CMK (cell line): Measurements from ENCODE around the gene KCNJ10.

Source experiments
- DNase-seq: peaks from one replicate; pipeline ENCODE4 v3.0.0-alpha.2; 2010; ENCODE audit warnings: low read depth

Gene KCNJ10

DNA sequence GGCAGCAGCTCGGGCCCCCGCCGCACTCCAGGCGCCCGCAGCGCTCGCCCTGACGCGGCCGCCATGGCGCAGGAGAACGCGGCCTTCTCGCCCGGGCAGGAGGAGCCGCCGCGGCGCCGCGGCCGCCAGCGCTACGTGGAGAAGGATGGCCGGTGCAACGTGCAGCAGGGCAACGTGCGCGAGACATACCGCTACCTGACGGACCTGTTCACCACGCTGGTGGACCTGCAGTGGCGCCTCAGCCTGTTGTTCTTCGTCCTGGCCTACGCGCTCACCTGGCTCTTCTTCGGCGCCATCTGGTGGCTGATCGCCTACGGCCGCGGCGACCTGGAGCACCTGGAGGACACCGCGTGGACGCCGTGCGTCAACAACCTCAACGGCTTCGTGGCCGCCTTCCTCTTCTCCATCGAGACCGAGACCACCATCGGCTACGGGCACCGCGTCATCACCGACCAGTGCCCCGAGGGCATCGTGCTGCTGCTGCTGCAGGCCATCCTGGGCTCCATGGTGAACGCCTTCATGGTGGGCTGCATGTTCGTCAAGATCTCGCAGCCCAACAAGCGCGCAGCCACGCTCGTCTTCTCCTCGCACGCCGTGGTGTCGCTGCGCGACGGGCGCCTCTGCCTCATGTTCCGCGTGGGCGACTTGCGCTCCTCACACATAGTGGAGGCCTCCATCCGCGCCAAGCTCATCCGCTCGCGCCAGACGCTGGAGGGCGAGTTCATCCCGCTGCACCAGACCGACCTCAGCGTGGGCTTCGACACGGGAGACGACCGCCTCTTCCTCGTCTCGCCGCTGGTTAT lies 14.2 kb upstream of the KCNJ10 start:
- no peak for DNase-seq

DNA sequence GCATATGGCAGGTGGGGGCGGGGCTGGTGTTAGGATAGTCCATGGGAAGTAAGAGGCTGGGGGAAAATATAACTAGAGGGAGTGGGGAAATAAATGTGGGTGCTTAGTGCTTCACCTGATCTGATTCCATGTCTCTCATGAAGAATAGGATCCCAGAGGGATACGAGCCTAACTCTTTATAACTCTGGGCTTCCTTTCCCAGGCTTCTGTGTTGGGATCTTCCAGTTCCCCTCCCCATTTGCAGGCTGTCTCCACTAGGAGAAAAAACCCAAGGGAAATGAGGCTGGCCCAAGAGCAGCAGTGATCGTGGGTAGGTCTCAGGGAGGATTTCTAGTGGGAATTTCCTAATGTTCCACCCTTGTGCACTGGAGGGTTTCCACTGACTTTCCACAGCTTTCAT lies 13.0 kb upstream of the KCNJ10 start:
- no peak for DNase-seq

GRCh38 chr1:160082487-160082886 lies 12.5 kb upstream of the KCNJ10 start:
- DNase-seq = no peak

DNA sequence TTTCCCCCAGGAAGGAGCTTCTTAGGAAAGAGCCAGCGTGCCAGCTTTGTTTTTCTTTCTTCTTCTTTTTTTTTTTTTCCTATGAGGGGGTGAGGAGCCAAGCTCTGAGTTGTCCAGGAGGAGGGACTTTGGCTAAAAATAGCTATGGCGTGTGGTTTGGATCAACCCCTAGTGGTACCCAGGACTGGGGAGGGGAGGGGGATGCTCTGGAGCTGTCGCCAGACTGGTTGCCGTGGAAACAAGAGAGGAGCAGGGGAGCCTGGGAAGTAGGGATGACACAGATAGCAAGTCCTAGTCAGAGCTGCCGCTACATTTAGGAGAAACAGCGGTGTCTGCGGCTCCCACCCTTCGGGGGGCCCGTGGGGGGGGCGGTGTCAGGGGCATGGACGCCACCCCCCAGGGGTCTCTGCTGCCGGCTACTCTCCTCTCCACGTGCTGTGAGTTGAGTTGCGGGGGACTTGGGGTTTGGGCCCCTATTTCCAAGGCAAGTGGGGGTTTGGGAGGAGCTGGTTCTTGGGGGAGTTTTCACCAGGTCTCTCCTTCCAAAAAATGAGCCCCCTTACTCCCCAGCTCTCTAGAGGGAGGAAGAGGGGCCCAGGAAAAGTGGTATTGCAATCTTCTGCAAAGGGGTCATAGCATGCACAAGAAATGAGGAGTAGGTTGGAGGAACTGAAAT lies 11.4 kb upstream of the KCNJ10 start, which contains the start of gene KCNJ9:
Gene KCNJ9 (plus strand): TSS at position 278 of the 676 bp plus-strand sequence. CDS start 2,493 bp downstream, outside the sequence.
- DNase-seq = no peak

- DNase-seq = no peak
Observed at GRCh38 chr1:160080381-160081100, 10.6 kb upstream of the KCNJ10 start.

GRCh38 chr1:160079448-160079847 lies 9.5 kb upstream of the KCNJ10 start:
- no peak for DNase-seq

GRCh38 chr1:160078512-160079195 lies 8.7 kb upstream of the KCNJ10 start:
- no peak for DNase-seq

- DNase-seq = no peak
Observed at GRCh38 chr1:160077486-160077885, 7.5 kb upstream of the KCNJ10 start.

DNA sequence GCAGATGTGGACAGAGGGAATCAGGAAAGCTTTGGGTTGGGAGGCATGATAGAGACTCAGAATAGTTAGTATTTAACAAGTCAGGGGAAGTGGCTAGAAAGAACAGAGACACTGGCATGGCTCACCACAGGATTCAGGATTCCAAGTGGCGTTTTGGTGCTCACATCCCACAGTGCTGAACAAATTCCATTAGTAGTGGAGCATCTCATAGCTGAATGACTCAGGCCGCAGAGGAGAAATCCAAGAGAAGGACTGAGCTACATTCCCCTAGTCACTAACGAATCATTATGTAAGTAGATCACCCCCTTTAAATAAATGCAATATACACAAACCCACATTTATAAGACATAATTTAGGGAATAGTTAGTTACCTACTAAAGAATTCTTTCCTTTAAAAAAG lies 6.3 kb upstream of the KCNJ10 start:
- no peak for DNase-seq

DNA sequence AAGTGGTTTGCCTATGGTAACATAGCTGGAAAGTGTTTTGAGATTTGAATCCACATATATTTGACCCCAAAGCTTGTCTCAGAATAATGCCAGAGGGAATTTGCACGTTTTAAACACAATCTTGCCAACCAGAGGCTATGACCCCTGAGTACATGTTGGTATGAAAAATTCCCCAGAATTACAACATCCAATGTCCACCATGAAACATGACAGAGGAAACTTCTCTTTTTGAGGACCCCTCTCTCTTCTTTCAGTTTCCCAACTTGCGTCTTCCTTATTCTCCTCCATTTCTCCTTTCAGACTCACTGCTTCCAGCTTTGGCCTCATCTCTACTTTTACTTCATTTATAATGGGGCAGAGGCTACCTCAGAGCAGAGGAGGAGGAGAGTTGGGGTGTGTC lies 5.9 kb upstream of the KCNJ10 start:
- no peak for DNase-seq

DNA sequence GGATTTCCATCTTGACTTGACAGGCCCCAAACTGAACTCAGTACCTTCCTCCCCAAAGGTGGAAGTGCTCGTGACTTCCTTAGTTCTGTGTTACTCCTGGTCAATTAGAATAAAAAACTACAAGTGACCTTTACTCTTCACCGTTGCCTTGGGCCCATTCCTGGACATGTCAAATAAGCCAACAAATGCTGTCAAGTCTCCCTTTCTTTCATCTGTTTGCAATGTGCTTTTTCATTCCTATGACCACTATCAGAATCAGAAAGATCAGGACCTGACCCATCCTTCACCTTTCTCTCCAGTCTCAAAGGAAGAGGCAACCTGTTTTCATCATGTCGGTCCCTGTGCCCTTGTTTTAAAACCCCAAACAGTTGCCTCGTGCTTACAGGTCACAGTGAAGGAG lies 4.9 kb upstream of the KCNJ10 start:
- no peak for DNase-seq

- no peak for DNase-seq
Observed at GRCh38 chr1:160071289-160071688, 1.3 kb upstream of the KCNJ10 start.

DNA sequence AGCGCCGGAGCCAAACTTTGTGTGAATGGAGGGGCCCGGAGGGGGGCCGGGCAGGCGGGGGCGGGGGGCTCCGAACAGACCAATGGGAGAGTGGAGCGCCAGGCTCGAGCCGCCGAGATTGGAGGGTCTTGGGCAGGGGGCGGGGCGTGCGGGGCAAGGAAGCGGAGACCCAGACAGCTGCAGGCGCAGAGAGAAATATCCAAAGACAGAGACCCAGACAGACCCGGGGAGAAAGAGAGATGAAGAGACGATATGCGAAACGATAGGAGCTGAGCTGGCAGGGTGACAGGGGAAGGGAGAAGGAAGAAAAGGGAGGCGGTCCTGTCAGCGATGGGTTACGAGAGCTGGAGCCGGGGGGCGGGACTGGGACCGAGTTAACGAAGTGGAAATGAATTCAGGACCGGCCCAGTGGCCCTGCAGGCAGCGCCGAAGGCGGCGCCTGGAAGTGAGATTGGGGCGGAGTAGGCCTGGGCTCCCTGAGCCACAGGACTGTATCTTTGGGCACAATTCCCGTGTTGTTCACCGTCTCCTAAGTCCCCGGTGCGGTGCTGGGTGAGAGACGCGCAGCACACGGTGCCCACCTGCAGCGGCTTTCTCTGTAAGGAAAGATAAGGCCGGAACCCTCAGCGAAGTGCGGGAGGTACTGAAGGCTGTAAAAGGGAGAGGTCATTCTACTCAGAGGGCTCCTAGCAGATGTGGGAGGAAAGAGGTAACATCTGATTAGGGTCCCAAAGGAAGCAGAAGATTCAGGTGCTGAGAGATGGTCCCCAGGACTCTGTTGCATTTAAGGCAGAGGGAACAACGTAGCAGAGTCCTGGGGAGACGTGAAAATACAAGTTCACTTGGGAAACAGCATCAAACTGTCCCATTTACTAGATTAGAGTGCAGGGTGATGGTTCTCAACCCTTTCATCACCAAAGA lies 543 bp upstream of the KCNJ10 start:
- no peak for DNase-seq

DNA sequence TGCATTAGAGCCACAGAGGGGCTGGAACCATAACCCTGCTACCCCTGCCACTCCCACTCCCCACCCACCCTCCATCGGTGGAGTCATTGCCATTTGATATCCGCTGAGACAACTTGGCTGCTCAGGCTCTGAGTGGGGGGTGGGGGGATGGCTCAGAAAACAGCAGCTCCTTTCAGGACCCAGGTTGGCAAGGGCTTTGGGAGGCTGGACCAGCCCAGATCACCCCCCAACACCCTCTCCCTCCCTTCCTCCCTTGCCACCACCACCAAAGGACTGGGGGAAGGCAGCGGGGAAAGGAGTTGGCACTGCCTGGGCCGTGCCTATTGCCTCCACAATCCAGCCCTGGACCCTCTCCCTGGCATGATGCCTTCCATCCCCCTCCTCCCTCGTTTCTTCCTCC lies 1.7 kb downstream of the KCNJ10 start:
- DNase-seq = no peak

DNA sequence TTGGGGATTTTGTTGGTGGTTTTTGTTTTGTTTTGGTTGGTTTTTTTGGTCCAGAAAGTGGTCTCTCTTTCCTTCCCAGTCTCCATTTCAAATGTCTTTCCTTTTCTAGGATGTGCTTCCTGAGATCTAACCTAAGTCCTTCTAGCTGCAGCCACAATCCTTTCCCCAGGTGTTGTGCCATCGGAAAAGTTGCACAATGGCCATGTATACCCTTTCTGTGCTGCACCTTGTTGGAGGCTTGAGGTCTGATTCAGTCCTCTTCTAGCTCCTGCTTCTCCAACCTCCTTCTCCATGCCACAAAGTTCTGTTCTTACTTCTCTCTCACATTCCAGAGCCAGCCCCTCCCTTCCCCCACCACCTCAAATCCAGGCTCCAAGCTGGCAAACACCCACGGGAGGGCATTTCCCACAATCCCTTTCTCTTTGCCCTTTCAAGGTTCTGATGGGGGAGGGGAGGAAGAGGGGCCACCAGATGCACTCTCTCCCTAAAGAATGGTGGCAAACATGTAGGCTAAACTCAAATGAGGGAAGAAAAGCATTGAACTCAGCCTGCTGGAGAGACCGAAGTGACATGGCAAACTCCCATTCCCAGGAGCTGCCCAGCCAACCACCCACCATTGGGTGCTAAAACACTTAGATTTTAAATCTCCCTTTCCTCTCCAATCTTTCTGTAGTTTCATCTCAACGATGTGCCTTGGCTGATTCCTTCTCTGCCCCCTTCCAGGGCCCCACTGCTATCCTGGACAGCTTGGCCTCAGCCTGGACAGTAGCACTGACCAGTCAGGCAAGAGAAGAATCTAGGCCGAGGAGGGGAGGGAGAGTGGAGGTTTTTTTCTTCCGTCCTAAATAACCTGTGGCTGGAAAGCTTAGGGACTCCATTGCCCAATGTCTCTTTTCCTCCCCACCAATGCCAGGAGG lies 2.9 kb downstream of the KCNJ10 start:
- no peak for DNase-seq

- no peak for DNase-seq
Observed at GRCh38 chr1:160064746-160065145, 5.2 kb downstream of the KCNJ10 start.

DNA sequence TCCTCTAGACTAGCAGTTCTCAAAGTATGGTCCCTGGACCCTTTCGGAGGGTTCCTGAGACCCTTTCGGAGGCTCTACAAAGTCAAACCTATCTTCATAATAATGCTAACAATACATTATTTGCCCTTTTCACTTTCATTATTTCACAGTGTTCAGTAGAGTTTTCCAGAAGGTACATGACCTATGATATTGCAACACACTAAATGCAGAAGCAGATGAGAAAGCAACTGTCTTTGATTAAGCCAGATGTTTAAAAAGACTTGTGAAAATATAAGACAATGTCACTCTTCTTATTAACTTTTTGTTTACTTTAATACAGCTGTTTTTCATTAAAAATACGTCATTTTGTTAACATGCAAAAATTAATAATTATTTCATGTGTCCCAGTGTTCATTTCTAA lies 5.8 kb downstream of the KCNJ10 start:
- DNase-seq = no peak

- no peak for DNase-seq
Observed at GRCh38 chr1:160063176-160063575, 6.8 kb downstream of the KCNJ10 start.

- no peak for DNase-seq
Observed at GRCh38 chr1:160062230-160062532, 7.8 kb downstream of the KCNJ10 start.
